DND-41 (cell line): Measurements from ENCODE around the gene STXBP5.

ENCODE experiments used
- ATAC-seq: fragments of 200-7000 bp; cut with Tn5 transposase; 3 replicates; pipeline ENCODE4 v1.9.1; 2021; ENCODE audit warnings: low read depth; ENCODE audit not compliant: insufficient read depth
- DNase-seq: peaks from one replicate; pipeline ENCODE4 v3.0.0-alpha.2; 2020
- H2AFZ ChIP-seq: 2 replicates; pipeline ENCODE4 v1.6.0; 2012; ENCODE audit warnings: low read depth, low read length
- H3K27ac ChIP-seq: 2 replicates; pipeline ENCODE4 v1.5.1; 2012; ENCODE audit warnings: low read length, inconsistent platforms
- H3K27me3 ChIP-seq: fragments of 200-600 bp; sonication (generic); 2 replicates; pipeline ENCODE4 v1.6.0; 2012; ENCODE audit warnings: low read length, mild to moderate bottlenecking, inconsistent platforms; ENCODE audit not compliant: insufficient read depth, poor library complexity
- H3K36me3 ChIP-seq: 2 replicates; pipeline ENCODE4 v1.5.1; 2012; ENCODE audit warnings: low read length, inconsistent platforms; ENCODE audit not compliant: insufficient read depth
- H3K4me1 ChIP-seq: 2 replicates; pipeline ENCODE4 v1.5.1; 2012; ENCODE audit warnings: mild to moderate bottlenecking, low read length; ENCODE audit not compliant: insufficient read depth
- H3K4me2 ChIP-seq: 2 replicates; pipeline ENCODE4 v1.6.0; 2012; ENCODE audit warnings: mild to moderate bottlenecking, moderate library complexity, low read length, inconsistent platforms; ENCODE audit not compliant: insufficient read depth
- H3K4me3 ChIP-seq, 2 experiments: fragments of 200-600 bp in 1 of 2; shearing (Covaris generic) in 1 of 2; 2 replicates each; pipeline ENCODE4 v1.5.1; 2012 to 2016; ENCODE audit warnings: inconsistent platforms in 2 of 2, low read length in 2 of 2, mild to moderate bottlenecking in 2 of 2, low read depth in 1 of 2, moderate library complexity in 1 of 2
- H3K79me2 ChIP-seq: 2 replicates; pipeline ENCODE4 v1.6.0; 2012; ENCODE audit warnings: low read length, inconsistent platforms; ENCODE audit not compliant: insufficient read depth
- H3K9ac ChIP-seq: 2 replicates; pipeline ENCODE4 v1.6.0; 2012; ENCODE audit warnings: low read depth, mild to moderate bottlenecking, inconsistent platforms, low read length, moderate library complexity
- H3K9me3 ChIP-seq: 2 replicates; pipeline ENCODE4 v1.5.1; 2012; ENCODE audit warnings: low read length, moderate library complexity, mild to moderate bottlenecking, inconsistent platforms; ENCODE audit not compliant: insufficient read depth, severe bottlenecking
- H4K20me1 ChIP-seq: 2 replicates; pipeline ENCODE4 v1.6.0; 2012; ENCODE audit warnings: low read length; ENCODE audit not compliant: insufficient read depth
- CTCF ChIP-seq: IDR thresholded peaks from 2 replicates; pipeline ENCODE4 v1.5.1; 2012; ENCODE audit warnings: borderline replicate concordance, low read length, moderate library complexity, mild to moderate bottlenecking; ENCODE audit not compliant: poor library complexity, severe bottlenecking; ENCODE audit errors: extremely low read depth
- EZH2 ChIP-seq: IDR thresholded peaks from 3 replicates; pipeline ENCODE4 v1.6.1; 2012; ENCODE audit warnings: borderline replicate concordance, low read depth, mild to moderate bottlenecking, moderate library complexity, low read length, inconsistent platforms; ENCODE audit not compliant: severe bottlenecking

STXBP5 gene

GRCh38 chr6:147211831-147212230 lies 7.6 kb downstream of the STXBP5 start:
- no peak overlapping the region for H3K4me2 ChIP-seq
- no peaks in the 10 kb centered on the region for H4K20me1 ChIP-seq
- H3K4me1 ChIP-seq: no peaks in the 10 kb centered on the region
- no peak overlapping the region for H3K4me3 ChIP-seq
- no peaks in the 10 kb centered on the region for H3K79me2 ChIP-seq
- no peaks in the 10 kb centered on the region for H3K9me3 ChIP-seq
- H3K36me3 ChIP-seq: no peaks in the 10 kb centered on the region
- ATAC-seq (no peak), DNase-seq (no peak)
- no peaks in the 10 kb centered on the region for H3K27me3 ChIP-seq
- no peak overlapping the region for H3K27ac ChIP-seq
- no peak overlapping the region for H3K9ac ChIP-seq
- TF ChIP-seq CTCF (no peak), EZH2 (no peak)
- no peak overlapping the region for H2AFZ ChIP-seq

GRCh38 chr6:147212622-147213021 lies 8.4 kb downstream of the STXBP5 start:
- H3K4me3 ChIP-seq: no peak overlapping the region
- no peaks in the 10 kb centered on the region for H3K27me3 ChIP-seq
- no peaks in the 10 kb centered on the region for H3K36me3 ChIP-seq
- H3K27ac ChIP-seq: no peak overlapping the region
- no peak overlapping the region for H2AFZ ChIP-seq
- no peak overlapping the region for H3K9ac ChIP-seq
- no peaks in the 10 kb centered on the region for H3K4me1 ChIP-seq
- DNase-seq: no peak
- no peaks in the 10 kb centered on the region for H3K79me2 ChIP-seq
- no peaks in the 10 kb centered on the region for H4K20me1 ChIP-seq
- TF ChIP-seq EZH2 (no peak), CTCF (no peak)
- no peaks in the 10 kb centered on the region for H3K9me3 ChIP-seq
- ATAC-seq: no peak
- no peak overlapping the region for H3K4me2 ChIP-seq

GRCh38 chr6:147213772-147214171 lies 9.6 kb downstream of the STXBP5 start:
- H3K9ac ChIP-seq: no peak overlapping the region
- H4K20me1 ChIP-seq: no peaks in the 10 kb centered on the region
- H3K36me3 ChIP-seq: no peaks in the 10 kb centered on the region
- no peaks in the 10 kb centered on the region for H3K9me3 ChIP-seq
- H2AFZ ChIP-seq: no peak overlapping the region
- no peaks in the 10 kb centered on the region for H3K79me2 ChIP-seq
- H3K4me3 ChIP-seq: no peak overlapping the region
- no peak overlapping the region for H3K4me2 ChIP-seq
- no peak for ATAC-seq
- H3K27ac ChIP-seq: no peak overlapping the region
- no peaks in the 10 kb centered on the region for H3K4me1 ChIP-seq
- no peaks in the 10 kb centered on the region for H3K27me3 ChIP-seq
- no peak for DNase-seq
- TF ChIP-seq EZH2: no peak
- no peak for TF ChIP-seq CTCF

GRCh38 chr6:147214248-147215227 lies 10.3 kb downstream of the STXBP5 start:
- H3K36me3 ChIP-seq: no peaks in the 10 kb centered on the region
- H3K4me2 ChIP-seq: no peak overlapping the region
- H3K27ac ChIP-seq: no peak overlapping the region
- DNase-seq (no peak), ATAC-seq (no peak)
- H3K27me3 ChIP-seq: no peaks in the 10 kb centered on the region
- no peaks in the 10 kb centered on the region for H4K20me1 ChIP-seq
- H3K4me1 ChIP-seq: no peaks in the 10 kb centered on the region
- H2AFZ ChIP-seq: no peak overlapping the region
- H3K9ac ChIP-seq: no peak overlapping the region
- H3K79me2 ChIP-seq: no peaks in the 10 kb centered on the region
- no peaks in the 10 kb centered on the region for H3K9me3 ChIP-seq
- TF ChIP-seq CTCF (no peak), EZH2 (no peak)
- H3K4me3 ChIP-seq: no peak overlapping the region
